Stimulated activated CD4-positive, alpha-beta T cell treated with anti-CD3 and anti-CD28 coated beads, TNF-alpha, amount 100 ng/mL, for 1 hour (primary cell): ENCODE data around the gene TSPAN17.
"Not testable (repeated sequence)": the region's sequence is repeated elsewhere in the genome, so short reads cannot be mapped to it uniquely, and the experiment has no call there.

Experiments
- DNase-seq, 3 donors: peaks; one replicate each; pipeline ENCODE4 v3.0.0-alpha.2; 2020; ENCODE audit warnings: low read depth in 3 of 3, low spot score in 1 of 3

The TSPAN17 gene

GRCh38 chr5:176677209-176677939, 30.1 kb downstream of the TSPAN17 start:
- DNase-seq: no peak

GRCh38 chr5:176678584-176678983, 31.3 kb downstream of the TSPAN17 start:
- no peak for DNase-seq

- no peak for DNase-seq
These were observed 32.3 kb downstream of the TSPAN17 start for GRCh38 chr5:176679365-176680225.

GRCh38 chr5:176680226-176680563, 32.9 kb downstream of the TSPAN17 start:
- DNase-seq: no peak

- no peak for DNase-seq
These were observed 34.8 kb downstream of the TSPAN17 start for GRCh38 chr5:176682016-176682531.

- DNase-seq: no peak
These were observed 37.7 kb downstream of the TSPAN17 start for GRCh38 chr5:176685010-176685409.

GRCh38 chr5:176687247-176687646, 40.0 kb downstream of the TSPAN17 start:
- DNase-seq: no peak

GRCh38 chr5:176687881-176688280, 40.6 kb downstream of the TSPAN17 start:
- no peak for DNase-seq

- DNase-seq: no peak
These were observed 43.6 kb downstream of the TSPAN17 start for GRCh38 chr5:176690911-176691310.

GRCh38 chr5:176691524-176691923, 44.2 kb downstream of the TSPAN17 start:
- DNase-seq: no peak

GRCh38 chr5:176692326-176692725, 45.0 kb downstream of the TSPAN17 start:
- DNase-seq: no peak

GRCh38 chr5:176692839-176693476, 45.7 kb downstream of the TSPAN17 start:
- DNase-seq: no peak

- DNase-seq: no peak
These were observed 46.2 kb downstream of the TSPAN17 start for GRCh38 chr5:176693477-176693851.

- DNase-seq: no peak
These were observed 46.9 kb downstream of the TSPAN17 start for GRCh38 chr5:176694146-176694545.

GRCh38 chr5:176694631-176695030, 47.3 kb downstream of the TSPAN17 start:
- no peak for DNase-seq

- no peak for DNase-seq
These were observed 47.8 kb downstream of the TSPAN17 start for GRCh38 chr5:176695073-176695472.

GRCh38 chr5:176697267-176697933, 50.1 kb downstream of the TSPAN17 start:
- DNase-seq: no peak

GRCh38 chr5:176697934-176698538, 50.8 kb downstream of the TSPAN17 start:
- no peak for DNase-seq

GRCh38 chr5:176699446-176699845, 52.2 kb downstream of the TSPAN17 start:
- DNase-seq: not testable (repeated sequence)

GRCh38 chr5:176700239-176700847, 53.1 kb downstream of the TSPAN17 start:
- no peak for DNase-seq
